ENCODE data around the gene SKAP2.

The SKAP2 gene

GRCh38 chr7:26667514-26668133, 196.8 kb downstream of the SKAP2 start:
- H3K4me3 ChIP-seq (ENCODE audit: low read depth, low read length), result no peak overlapping the region
- peak; percentile 39 for DNase-seq (ENCODE audit: low read depth)
- TF ChIP-seq CTCF (IDR thresholded peaks at IDR 0.05; ENCODE audit: low read depth, low read length, missing control alignments), result peak; percentile 83

DNA sequence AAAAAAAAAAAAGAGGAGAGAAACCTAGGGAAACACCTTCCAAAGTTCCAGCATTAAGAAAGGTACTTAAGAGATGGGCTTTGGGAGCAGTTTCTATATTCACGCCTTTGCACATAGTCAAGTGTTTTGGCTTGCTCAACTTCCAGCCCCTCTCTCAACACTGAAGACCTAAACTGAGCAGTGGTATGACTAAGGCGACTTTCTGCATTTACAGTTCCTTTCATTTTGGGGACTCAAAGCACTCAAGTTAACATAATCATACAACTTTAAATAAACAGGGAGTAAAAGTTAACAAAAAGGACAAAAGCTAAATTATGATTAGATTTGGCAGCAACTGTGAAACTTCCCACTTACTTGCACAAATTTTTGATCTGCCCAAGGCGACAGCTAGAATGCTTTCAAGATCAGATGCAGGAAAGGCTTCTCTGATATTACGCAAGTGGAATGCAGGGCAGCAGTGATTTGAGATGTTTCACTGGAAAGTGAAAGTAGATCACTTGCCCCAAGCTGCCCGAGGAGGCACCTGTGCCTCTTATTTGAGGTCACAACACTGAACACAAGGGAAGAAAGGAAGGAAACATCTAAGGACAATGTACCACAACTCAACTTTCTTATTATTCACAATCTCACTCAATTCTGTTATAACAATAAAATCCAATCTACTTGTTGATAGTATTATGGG, 199.5 kb downstream of the SKAP2 start:
- no peak for TF ChIP-seq CTCF (IDR thresholded peaks at IDR 0.05; ENCODE audit: low read depth, low read length, missing control alignments)
- H3K4me3 ChIP-seq (ENCODE audit: low read depth, low read length), result no peak overlapping the region
- no peak for DNase-seq (ENCODE audit: low read depth)

DNA sequence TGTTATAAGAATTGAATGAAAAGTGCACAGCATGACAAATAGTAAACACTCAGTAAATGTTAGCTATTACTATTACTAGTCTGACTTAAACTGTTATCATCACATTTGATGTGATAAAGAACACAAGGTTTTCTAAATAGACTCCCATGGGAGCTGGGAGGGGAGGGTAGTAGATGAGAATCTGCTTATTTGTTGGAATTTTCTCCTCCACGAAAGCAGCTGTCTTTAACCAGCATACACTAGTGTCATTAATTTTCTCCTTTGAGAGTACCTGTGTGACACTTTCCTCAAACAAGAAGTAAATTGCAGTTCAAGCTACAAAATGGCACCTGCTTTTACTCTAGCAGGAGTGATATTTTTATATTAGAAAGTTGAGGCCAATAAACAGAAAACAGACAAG, 200.1 kb downstream of the SKAP2 start:
- TF ChIP-seq CTCF (IDR thresholded peaks at IDR 0.05; ENCODE audit: low read depth, low read length, missing control alignments), result no peak
- DNase-seq (ENCODE audit: low read depth), result no peak
- no peak overlapping the region for H3K4me3 ChIP-seq (ENCODE audit: low read depth, low read length)

DNA sequence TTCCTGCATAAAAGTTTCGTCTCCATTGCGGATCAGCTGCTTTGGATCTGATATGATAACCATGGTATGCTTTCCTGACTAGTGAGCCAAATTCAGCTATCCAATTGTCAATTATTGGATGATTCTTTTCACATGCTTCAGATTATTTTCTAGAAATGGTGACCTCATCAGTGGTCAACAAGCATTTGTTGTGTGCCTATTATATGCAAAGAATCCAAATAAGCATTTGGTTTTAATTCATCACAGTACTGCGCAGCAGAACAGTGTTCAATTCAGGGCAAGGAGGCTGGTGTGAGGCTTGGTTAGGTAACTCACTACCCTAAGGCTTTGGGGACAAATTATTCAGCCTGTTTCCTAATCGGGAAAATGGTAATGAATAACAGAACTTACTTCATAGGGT, 200.5 kb downstream of the SKAP2 start:
- DNase-seq (ENCODE audit: low read depth), result no peak
- no peak overlapping the region for H3K4me3 ChIP-seq (ENCODE audit: low read depth, low read length)
- no peak for TF ChIP-seq CTCF (IDR thresholded peaks at IDR 0.05; ENCODE audit: low read depth, low read length, missing control alignments)

DNA sequence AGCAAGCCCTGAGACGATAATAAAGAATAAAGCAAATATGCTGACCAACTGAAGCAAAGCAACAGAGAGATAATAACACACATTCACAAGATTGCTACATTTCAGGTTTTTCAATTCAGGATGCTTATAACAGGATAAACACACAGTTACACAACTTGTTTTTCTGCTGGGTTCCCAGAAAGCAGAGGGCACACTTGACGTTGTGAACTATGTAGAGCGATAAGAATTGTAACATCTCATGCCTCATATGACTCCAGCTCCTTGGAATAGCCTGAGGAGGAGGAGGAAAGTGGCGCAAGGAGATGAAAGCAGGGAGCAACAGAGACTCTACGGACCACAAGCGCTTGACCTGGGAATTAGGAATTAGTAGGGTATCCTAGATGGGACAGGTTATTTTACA, 201.7 kb downstream of the SKAP2 start:
- TF ChIP-seq CTCF (IDR thresholded peaks at IDR 0.05; ENCODE audit: low read depth, low read length, missing control alignments), result no peak
- H3K4me3 ChIP-seq (ENCODE audit: low read depth, low read length), result no peak overlapping the region
- DNase-seq (ENCODE audit: low read depth), result no peak

GRCh38 chr7:26659121-26659520, 205.3 kb downstream of the SKAP2 start:
- H3K4me3 ChIP-seq (ENCODE audit: low read depth, low read length), result no peak overlapping the region
- no peak for TF ChIP-seq CTCF (IDR thresholded peaks at IDR 0.05; ENCODE audit: low read depth, low read length, missing control alignments)
- no peak for DNase-seq (ENCODE audit: low read depth)

Measured in GM12864 (cell line).